ENCODE results near the gene MRNIP. TPM values are rescaled to one million over a fixed set of nuclear protein-coding genes. Genes with fewer than 3 reads are reported as not detected.

The MRNIP gene
- total and polyA plus RNA-seq, 2 of the 4 experiments (the other 2 are of a cell fraction): 6.6 to 24.7 TPM

- no peak overlapping the region for H3K4ac ChIP-seq (ENCODE audit: low read depth, low read length)
- H3K9me1 ChIP-seq (ENCODE audit: insufficient read depth, low read length): peaks cover 5% of the 10 kb centered on the region
- H4K5ac ChIP-seq (ENCODE audit: low read depth, low read length): no peak overlapping the region
- no peak overlapping the region for H2BK20ac ChIP-seq (ENCODE audit: low read depth, low read length)
- H3K27ac ChIP-seq (ENCODE audit: insufficient read depth, low read length): no peak overlapping the region
- H3K18ac ChIP-seq (ENCODE audit: low read depth, low read length): no peak overlapping the region
- H2BK15ac ChIP-seq (ENCODE audit: low read depth, low read length): no peak overlapping the region
- no peak overlapping the region for H2AFZ ChIP-seq (replicated peaks; ENCODE audit: low read length, poor library complexity)
- no peaks in the 10 kb centered on the region for H3K4me1 ChIP-seq (ENCODE audit: control insufficient read depth, insufficient read depth, low read length)
- intact Hi-C loops (cut with micrococcal nuclease) (no loop called here), in situ Hi-C loops (cut with MboI; ENCODE audit: low sequenced_read_pairs) (no loop called here), dilution Hi-C loops (cut with HindIII; ENCODE audit: low sequenced_read_pairs, unreplicated experiment) (no loop called here)
- BruUV-seq (replicated peaks): no TSS peak
- no peak overlapping the region for H3K23ac ChIP-seq (ENCODE audit: low read depth, low read length)
- no peak for DNase-seq
- no peak for TF ChIP-seq MAZ (IDR thresholded peaks at IDR 0.05; ENCODE audit: borderline replicate concordance, low read depth, low read length)
- peak; percentile 31; the same call in 1 of the 2 replicates for TF ChIP-seq POLR2A (IDR thresholded peaks at IDR 0.05; ENCODE audit: low read depth, low read length)
- no peak overlapping the region for H4K8ac ChIP-seq (ENCODE audit: low read depth in 2 of 2, low read length in 2 of 2)
- 100% methylated on average over 3 of the region's 7 CpGs; no CpG with 5 or more reads in 1 of the 2 experiments for WGBS, 2 experiments (ENCODE audit: extremely low coverage in 2 of 2, insufficient read length in 1 of 2)
- peaks cover 23 to 72% of the 10 kb centered on the region in 2 experiments for H3K79me1 ChIP-seq (ENCODE audit: low read depth in 1 of 2, low read length in 2 of 2)
- no peak overlapping the region for H3K9ac ChIP-seq (ENCODE audit: low read depth, low read length)
- H3K9me3 ChIP-seq (ENCODE audit: control insufficient read depth, insufficient read depth, low read length): no peaks in the 10 kb centered on the region
- peaks cover 73% of the 10 kb centered on the region for H3K36me3 ChIP-seq (ENCODE audit: control insufficient read depth, insufficient read depth, low read length)
- no peak overlapping the region for H3K4me2 ChIP-seq (ENCODE audit: low read depth, low read length)
- no peak overlapping the region for H3K14ac ChIP-seq (replicated peaks; ENCODE audit: low read depth, low read length)
- H3K56ac ChIP-seq (ENCODE audit: extremely low read depth, insufficient read depth, low read length): no peak overlapping the region
- no peak overlapping the region for H4K91ac ChIP-seq (ENCODE audit: insufficient read depth, low read depth, low read length)
- H2BK5ac ChIP-seq (ENCODE audit: low read depth, low read length, poor library complexity, severe bottlenecking): no peak overlapping the region
- CTCF ChIA-PET: no interaction called here
- H2BK120ac ChIP-seq (ENCODE audit: low read depth, low read length): no peak overlapping the region
- peaks cover 79% of the 10 kb centered on the region for H4K20me1 ChIP-seq (ENCODE audit: insufficient read depth, low read length)
- H2AK9ac ChIP-seq (replicated peaks; ENCODE audit: low read depth, low read length, poor library complexity): no peak overlapping the region
- H3K4me3 ChIP-seq (ENCODE audit: insufficient read depth, low read depth, low read length): no peak overlapping the region
- H3K27me3 ChIP-seq (ENCODE audit: control insufficient read depth, insufficient read depth, low read length): no peaks in the 10 kb centered on the region
- no peak overlapping the region for H2AK5ac ChIP-seq (ENCODE audit: low read depth, low read length)
- POLR2A ChIA-PET (ENCODE audit: unreplicated experiment): no interaction called here
- no peak for ATAC-seq (ENCODE audit: low read depth)
These were observed 27.7 kb downstream of the MRNIP start for GRCh38 chr5:179830818-179831468.

All from IMR-90 (cell line).